HFF-Myc (cell line): Measurements from ENCODE around the gene CDH9.

Experiments
- DNase-seq: peaks from one replicate; pipeline ENCODE4 v3.0.0-alpha.2; 2011; ENCODE audit warnings: low read depth; ENCODE audit errors: extremely low read depth
- H3K4me3 ChIP-seq: replicated peaks from 2 replicates; pipeline ENCODE4 v1.5.1; 2011; ENCODE audit warnings: low read depth, mild to moderate bottlenecking, control low read depth, low read length
- CTCF ChIP-seq: IDR thresholded peaks from 2 replicates; pipeline ENCODE4 v1.5.1; 2012; ENCODE audit warnings: mild to moderate bottlenecking, low read depth, low read length, control low read depth; ENCODE audit errors: missing control alignments

The CDH9 gene

GRCh38 chr5:27011274-27011673, 27.1 kb downstream of the CDH9 start:
- no peak for TF ChIP-seq CTCF
- H3K4me3 ChIP-seq, result no peak overlapping the region
- DNase-seq, result no peak

- no peak for DNase-seq
- TF ChIP-seq CTCF, result no peak
- no peak overlapping the region for H3K4me3 ChIP-seq
Observed at GRCh38 chr5:27010646-27011045, 27.7 kb downstream of the CDH9 start.

GRCh38 chr5:27009540-27009915, 28.9 kb downstream of the CDH9 start:
- no peak for TF ChIP-seq CTCF
- DNase-seq, result no peak
- no peak overlapping the region for H3K4me3 ChIP-seq

GRCh38 chr5:27008604-27009539, 29.5 kb downstream of the CDH9 start:
- DNase-seq, result no peak
- H3K4me3 ChIP-seq, result no peak overlapping the region
- TF ChIP-seq CTCF, result no peak

GRCh38 chr5:27007121-27007520, 31.3 kb downstream of the CDH9 start:
- no peak for TF ChIP-seq CTCF
- no peak overlapping the region for H3K4me3 ChIP-seq
- DNase-seq, result no peak

GRCh38 chr5:26986985-26987384, 51.4 kb downstream of the CDH9 start:
- TF ChIP-seq CTCF, result no peak
- DNase-seq, result no peak
- H3K4me3 ChIP-seq, result no peak overlapping the region
